Astrocyte (in vitro differentiated cells and primary cell): ENCODE measurements around the gene CRACDL. TPM values are rescaled to one million over a fixed set of nuclear protein-coding genes. Genes with fewer than 3 reads are reported as not detected.

Experiments
- DNase-seq: peaks from one replicate; pipeline ENCODE4 v3.0.0-alpha.2; 2010; ENCODE audit warnings: low read depth
- FAIRE-seq: peaks from 2 replicates; lab custom pipeline; 2011; peaks lifted over from hg19 to GRCh38; lab: Jason Lieb, UNC
- H2AFZ ChIP-seq: 2 replicates; pipeline ENCODE4 v1.6.0; 2012; ENCODE audit warnings: low read depth, low read length, inconsistent platforms
- H3K27ac ChIP-seq: 2 replicates; pipeline ENCODE4 v1.5.1; 2011; ENCODE audit warnings: low read depth, low read length, inconsistent platforms
- H3K27me3 ChIP-seq: 2 replicates; pipeline ENCODE4 v1.6.0; 2011; ENCODE audit warnings: low read length, inconsistent platforms; ENCODE audit not compliant: insufficient read depth
- H3K36me3 ChIP-seq: 2 replicates; pipeline ENCODE4 v1.5.1; 2011; ENCODE audit warnings: low read length, inconsistent platforms; ENCODE audit not compliant: insufficient read depth
- H3K4me1 ChIP-seq: 2 replicates; pipeline ENCODE4 v1.5.1; 2011; ENCODE audit warnings: low read length, inconsistent platforms; ENCODE audit not compliant: insufficient read depth
- H3K4me2 ChIP-seq: 2 replicates; pipeline ENCODE4 v1.6.0; 2012; ENCODE audit warnings: low read length, inconsistent platforms
- H3K4me3 ChIP-seq: 2 replicates; pipeline ENCODE4 v1.5.1; 2011; ENCODE audit warnings: low read depth, mild to moderate bottlenecking, low read length, inconsistent platforms; ENCODE audit not compliant: insufficient read depth
- H3K79me2 ChIP-seq: 2 replicates; pipeline ENCODE4 v1.6.0; 2012; ENCODE audit warnings: mild to moderate bottlenecking, low read length, inconsistent platforms; ENCODE audit not compliant: insufficient read depth
- H3K9ac ChIP-seq: 2 replicates; pipeline ENCODE4 v1.6.0; 2012; ENCODE audit warnings: mild to moderate bottlenecking, low read length, inconsistent platforms
- H3K9me3 ChIP-seq: 2 replicates; pipeline ENCODE4 v1.5.1; 2012; ENCODE audit warnings: low read depth, mild to moderate bottlenecking, low read length, inconsistent platforms; ENCODE audit not compliant: insufficient read depth
- H4K20me1 ChIP-seq: 2 replicates; pipeline ENCODE4 v1.6.0; 2012; ENCODE audit warnings: low read length, inconsistent platforms; ENCODE audit not compliant: insufficient read depth
- H3K27ac Mint-ChIP-seq: one replicate; pipeline ENCODE4 v1.8.0; 2021; ENCODE audit warnings: mild to moderate bottlenecking, mixed read lengths; ENCODE audit not compliant: unreplicated experiment
- H3K27me3 Mint-ChIP-seq: one replicate; pipeline ENCODE4 v1.8.0; 2021; ENCODE audit warnings: low read depth, mixed read lengths; ENCODE audit not compliant: unreplicated experiment
- H3K36me3 Mint-ChIP-seq: one replicate; pipeline ENCODE4 v1.8.0; 2021; ENCODE audit warnings: low read depth, mixed read lengths; ENCODE audit not compliant: unreplicated experiment
- H3K4me1 Mint-ChIP-seq: one replicate; pipeline ENCODE4 v1.8.0; 2021; ENCODE audit warnings: low read depth, mixed read lengths; ENCODE audit not compliant: unreplicated experiment
- H3K4me3 Mint-ChIP-seq: one replicate; pipeline ENCODE4 v1.8.0; 2021; ENCODE audit warnings: mild to moderate bottlenecking, moderate library complexity, mixed read lengths; ENCODE audit not compliant: unreplicated experiment
- H3K9me3 Mint-ChIP-seq: one replicate; pipeline ENCODE4 v1.8.0; 2021; ENCODE audit warnings: mild to moderate bottlenecking, mixed read lengths; ENCODE audit not compliant: unreplicated experiment
- CTCF ChIP-seq: IDR thresholded peaks from 2 replicates; pipeline ENCODE4 v1.5.1; 2011; ENCODE audit warnings: low read depth, mild to moderate bottlenecking, inconsistent platforms, low read length, moderate library complexity; ENCODE audit not compliant: insufficient read depth
- EZH2 ChIP-seq: IDR thresholded peaks from 2 replicates; pipeline ENCODE4 v1.6.1; 2012; ENCODE audit warnings: mild to moderate bottlenecking, low read length, inconsistent platforms; ENCODE audit not compliant: insufficient read depth
- total RNA-seq: library from RNA; stranded (reverse); gene quantifications from 2 replicates; pipeline ENCODE4 v1.2.1, GENCODE V29; 2021

CRACDL gene
- total RNA-seq, 1 donor from 2014 or later, result 1.8 TPM

- Histone ChIP-seq H3K79me2 (no peaks in the 10 kb centered on the region), H3K27ac (no peak overlapping the region), H3K36me3 (no peaks in the 10 kb centered on the region), H3K27me3 (peaks cover 5% of the 10 kb centered on the region), H3K9me3 (no peaks in the 10 kb centered on the region), H2AFZ (no peak overlapping the region), H3K9ac (no peak overlapping the region), H3K4me1 (peaks cover 10% of the 10 kb centered on the region), H4K20me1 (no peaks in the 10 kb centered on the region), H3K4me2 (no peak overlapping the region), H3K4me3 (no peak overlapping the region)
- no peak for TF ChIP-seq EZH2
- no peak for TF ChIP-seq CTCF
- peaks cover 6% of the 10 kb centered on the region for H3K4me1 Mint-ChIP-seq
- H3K4me3 Mint-ChIP-seq, result no peak overlapping the region
- H3K27me3 Mint-ChIP-seq, result peaks cover 35% of the 10 kb centered on the region
- peak; percentile 4 for DNase-seq
- peaks cover 9% of the 10 kb centered on the region for H3K9me3 Mint-ChIP-seq
- FAIRE-seq, result no peak
- H3K27ac Mint-ChIP-seq, result no peak overlapping the region
- H3K36me3 Mint-ChIP-seq, result peaks cover 4% of the 10 kb centered on the region
Observed at GRCh38 chr2:98806236-98806697, 129.8 kb downstream of the CRACDL start.

DNA sequence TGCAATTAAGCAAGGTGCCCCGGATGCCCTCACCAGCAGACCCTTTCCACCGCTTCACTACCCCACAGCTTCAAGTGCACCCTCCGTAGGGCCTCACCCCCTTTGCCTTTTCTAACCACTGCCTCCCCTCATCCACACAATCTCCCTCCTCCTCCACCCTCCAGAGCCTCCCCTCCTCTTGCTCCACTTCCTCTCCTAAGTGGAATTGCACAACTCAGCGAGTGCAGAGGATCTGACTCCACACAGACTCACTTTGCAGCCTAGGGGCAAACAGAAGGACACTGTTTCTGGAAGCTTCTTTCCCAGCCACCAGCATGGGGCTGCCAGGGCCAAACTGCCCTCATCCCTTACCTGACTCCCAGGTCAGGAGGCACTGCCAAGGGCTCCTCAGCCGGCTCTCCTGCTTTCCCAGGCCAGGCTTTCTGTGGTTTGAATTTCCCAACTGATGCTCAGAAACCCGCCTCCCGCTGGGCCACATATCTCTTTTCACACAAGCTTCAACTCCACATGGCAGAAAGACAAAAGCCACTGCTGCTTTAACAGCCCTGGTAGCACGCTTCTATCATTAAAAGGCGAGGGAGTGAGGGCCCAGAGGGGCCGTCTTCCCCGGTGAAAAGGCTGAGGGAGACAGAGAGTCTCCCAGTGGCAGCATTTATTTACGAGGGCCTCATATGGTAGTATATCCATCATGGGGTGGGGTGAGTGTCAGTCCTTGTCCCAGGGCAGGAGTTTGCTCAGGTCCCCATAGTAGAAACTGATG, 130.4 kb downstream of the CRACDL start:
- no peaks in the 10 kb centered on the region for H3K9me3 ChIP-seq

More for the DNA sequence above, 130.4 kb downstream of the CRACDL start:
- Mint-ChIP-seq H3K9me3 (peaks cover 8% of the 10 kb centered on the region), H3K4me3 (no peak overlapping the region), H3K36me3 (peaks cover 4% of the 10 kb centered on the region), H3K4me1 (peaks cover 6% of the 10 kb centered on the region), H3K27me3 (peaks cover 33% of the 10 kb centered on the region), H3K27ac (no peak overlapping the region)
- H3K4me1 ChIP-seq, result peaks cover 10% of the 10 kb centered on the region
- DNase-seq (peak; percentile 17), FAIRE-seq (no peak)
- H3K79me2 ChIP-seq, result no peaks in the 10 kb centered on the region
- no peak overlapping the region for H3K4me2 ChIP-seq
- no peak overlapping the region for H3K4me3 ChIP-seq
- H3K9ac ChIP-seq, result no peak overlapping the region
- no peak for TF ChIP-seq EZH2
- TF ChIP-seq CTCF, result no peak
- H3K36me3 ChIP-seq, result no peaks in the 10 kb centered on the region
- no peak overlapping the region for H2AFZ ChIP-seq
- peaks cover 5% of the 10 kb centered on the region for H3K27me3 ChIP-seq
- no peaks in the 10 kb centered on the region for H4K20me1 ChIP-seq
- H3K27ac ChIP-seq, result no peak overlapping the region
